CD8-positive, alpha-beta memory T cell (primary cell): ENCODE results near the gene ASAP2. TPM values are rescaled to one million over a fixed set of nuclear protein-coding genes. Genes with fewer than 3 reads are reported as not detected.

Experiments
- CTCF ChIA-PET: fragments of 350-600 bp; sonication (Branson Sonifier 250); formaldehyde crosslinking; loops from one replicate; lab custom pipeline; 2021; ENCODE audit warnings: antibody characterized with exemption; lab: Charles Lee
- POLR2A ChIA-PET: fragments of 350-600 bp; sonication (Branson Sonifier 250); formaldehyde crosslinking; loops from one replicate; lab custom pipeline; 2021; ENCODE audit warnings: antibody characterized with exemption; lab: Charles Lee
- DNase-seq, 5 donors: peaks; one replicate each; pipeline versions ENCODE4 v3.0.0 to v3.0.0-alpha.2; 2020 to 2022; ENCODE audit warnings: mixed read lengths in 1 of 5
- H3K27ac ChIP-seq: one replicate; pipeline ENCODE4 v1.7.0; 2013; ENCODE audit warnings: low read depth, mild to moderate bottlenecking, low read length, moderate library complexity
- H3K27me3 ChIP-seq: 2 replicates; pipeline ENCODE4 v1.7.0; 2013; ENCODE audit warnings: low read length, mild to moderate bottlenecking; ENCODE audit not compliant: insufficient read depth, poor library complexity, severe bottlenecking
- H3K36me3 ChIP-seq: 2 replicates; pipeline ENCODE4 v1.7.0; 2013; ENCODE audit warnings: mild to moderate bottlenecking, low read length, moderate library complexity; ENCODE audit not compliant: insufficient read depth
- H3K4me1 ChIP-seq: 2 replicates; pipeline ENCODE4 v1.7.0; 2013; ENCODE audit warnings: mild to moderate bottlenecking, low read length, moderate library complexity; ENCODE audit not compliant: insufficient read depth
- H3K4me3 ChIP-seq: 2 replicates; pipeline ENCODE4 v1.7.0; 2013; ENCODE audit warnings: mild to moderate bottlenecking, low read length
- H3K9me3 ChIP-seq: 2 replicates; pipeline ENCODE4 v1.7.0; 2013; ENCODE audit warnings: mild to moderate bottlenecking, low read length
- H3K27ac Mint-ChIP-seq, 8 donors: one replicate each; pipeline ENCODE4 v1.8.0; 2020 to 2021; ENCODE audit warnings: mixed read lengths in 8 of 8, mild to moderate bottlenecking in 6 of 8, inconsistent platforms in 3 of 8, moderate library complexity in 3 of 8
- H3K27me3 Mint-ChIP-seq, 2 donors: one replicate each; pipeline ENCODE4 v1.8.0; 2020 to 2021; ENCODE audit warnings: mixed read lengths in 2 of 2, mild to moderate bottlenecking in 1 of 2, moderate library complexity in 1 of 2
- H3K36me3 Mint-ChIP-seq, 3 donors: one replicate each; pipeline ENCODE4 v1.8.0; 2020 to 2021; ENCODE audit warnings: mixed read lengths in 3 of 3, inconsistent platforms in 1 of 3, mild to moderate bottlenecking in 1 of 3
- H3K4me1 Mint-ChIP-seq, 3 donors: one replicate each; pipeline ENCODE4 v1.8.0; 2020 to 2021; ENCODE audit warnings: mixed read lengths in 3 of 3, inconsistent platforms in 1 of 3, mild to moderate bottlenecking in 1 of 3
- H3K4me3 Mint-ChIP-seq, 7 donors: one replicate each; pipeline ENCODE4 v1.8.0; 2020 to 2021; ENCODE audit warnings: mixed read lengths in 7 of 7, mild to moderate bottlenecking in 6 of 7, moderate library complexity in 4 of 7, inconsistent platforms in 2 of 7
- H3K9me3 Mint-ChIP-seq, 5 donors: one replicate each; pipeline ENCODE4 v1.8.0; 2020 to 2022; ENCODE audit warnings: mixed read lengths in 5 of 5, mild to moderate bottlenecking in 3 of 5, moderate library complexity in 2 of 5, inconsistent platforms in 1 of 5
- polyA plus RNA-seq: library from polyadenylated mRNA; unstranded; fragments of 300-500 nt; fragmentation: Illumina TruSeq; gene quantifications from one replicate; pipeline ENCODE4 v1.2.3, GENCODE V29; 2021
- total RNA-seq, 2 experiments: library from RNA; stranded (reverse); gene quantifications; one replicate each; pipeline ENCODE4 v1.2.3, GENCODE V29; 2021

ASAP2 gene
- total RNA-seq (under 1 TPM; 0.15 to 0.38 TPM), polyA plus RNA-seq (not detected)

GRCh38 chr2:9205963-9206948, at the start of gene ASAP2:
ASAP2 (plus strand) TSS chr2:9206812; CDS start chr2:9207105, 293 bp downstream.
- Histone ChIP-seq H3K9me3 (no peaks in the 10 kb centered on the region), H3K36me3 (no peaks in the 10 kb centered on the region), H3K27me3 (peaks cover 9% of the 10 kb centered on the region), H3K4me3 (peak within 1 kb of the TSS; percentile 37), H3K4me1 (no peaks in the 10 kb centered on the region), H3K27ac (peak within 1 kb of the TSS; percentile 25)
- H3K4me1 Mint-ChIP-seq: peaks cover 3 to 8% (median 6%) of the 10 kb centered on the region in 3 donors
- POLR2A ChIA-PET: no interaction called here
- H3K9me3 Mint-ChIP-seq: no peaks in the 10 kb centered on the region
- peak within 1 kb of the TSS; percentile 45 to 74 (median 61) for H3K4me3 Mint-ChIP-seq
- peak in 1 of 5 donors; percentile 16 for DNase-seq
- H3K27me3 Mint-ChIP-seq: peaks cover 33 to 59% of the 10 kb centered on the region in 2 donors
- peaks cover 0 to 2% (median 0%) of the 10 kb centered on the region in 3 donors for H3K36me3 Mint-ChIP-seq
- peak within 1 kb of the TSS in 1 of 8 donors; percentile 15 for H3K27ac Mint-ChIP-seq
- CTCF ChIA-PET: interaction anchor here (1.4 kb wide), 1 partner anchor 12 kb away, joined by 4 read pairs; no protein-coding TSS in a partner anchor

GRCh38 chr2:9158786-9159779, 47.5 kb upstream of the ASAP2 start:
- no peaks in the 10 kb centered on the region for H3K36me3 ChIP-seq
- POLR2A ChIA-PET: no interaction called here
- H3K9me3 ChIP-seq: no peaks in the 10 kb centered on the region
- H3K27me3 Mint-ChIP-seq: peaks cover 13 to 17% of the 10 kb centered on the region in 2 donors
- no peak for DNase-seq
- no peaks in the 10 kb centered on the region for H3K4me1 Mint-ChIP-seq
- H3K4me1 ChIP-seq: no peaks in the 10 kb centered on the region
- no peak overlapping the region for H3K4me3 ChIP-seq
- no peak overlapping the region for H3K27ac ChIP-seq
- H3K9me3 Mint-ChIP-seq: no peaks in the 10 kb centered on the region
- no peaks in the 10 kb centered on the region for H3K27me3 ChIP-seq
- H3K36me3 Mint-ChIP-seq: no peaks in the 10 kb centered on the region
- H3K4me3 Mint-ChIP-seq: no peak overlapping the region
- no peak overlapping the region for H3K27ac Mint-ChIP-seq
- CTCF ChIA-PET: no interaction called here

DNA sequence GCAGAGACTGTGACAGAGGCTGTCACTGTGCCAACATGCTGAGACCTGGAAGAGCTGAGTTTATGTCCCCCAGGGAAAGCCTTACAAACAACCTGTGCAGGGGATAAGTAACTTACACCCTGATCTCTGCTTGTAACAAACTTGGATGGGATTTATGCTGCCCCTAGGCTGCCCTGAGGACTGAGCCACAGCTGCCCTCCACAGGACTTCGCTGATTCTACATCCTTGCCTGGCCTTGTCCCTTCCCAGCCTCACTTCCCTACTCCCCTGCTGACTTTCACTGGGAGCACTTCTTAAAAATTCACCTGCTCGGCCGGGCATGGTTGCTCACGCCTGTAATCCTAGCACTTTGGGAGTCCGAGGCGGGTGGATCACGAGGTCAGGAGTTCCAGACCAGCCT, 45.9 kb upstream of the ASAP2 start:
- no peak overlapping the region for H3K4me3 Mint-ChIP-seq
- no peaks in the 10 kb centered on the region for H3K36me3 Mint-ChIP-seq
- no peaks in the 10 kb centered on the region for H3K4me1 Mint-ChIP-seq
- H3K27ac ChIP-seq: no peak overlapping the region
- no peaks in the 10 kb centered on the region for H3K27me3 ChIP-seq
- peaks cover 7 to 12% of the 10 kb centered on the region in 2 donors for H3K27me3 Mint-ChIP-seq
- H3K27ac Mint-ChIP-seq: no peak overlapping the region
- H3K9me3 ChIP-seq: no peaks in the 10 kb centered on the region
- H3K4me1 ChIP-seq: no peaks in the 10 kb centered on the region
- no peak overlapping the region for H3K4me3 ChIP-seq
- H3K36me3 ChIP-seq: no peaks in the 10 kb centered on the region
- ChIA-PET POLR2A (no interaction called here), CTCF (no interaction called here)
- H3K9me3 Mint-ChIP-seq: no peaks in the 10 kb centered on the region
- DNase-seq: no peak

DNA sequence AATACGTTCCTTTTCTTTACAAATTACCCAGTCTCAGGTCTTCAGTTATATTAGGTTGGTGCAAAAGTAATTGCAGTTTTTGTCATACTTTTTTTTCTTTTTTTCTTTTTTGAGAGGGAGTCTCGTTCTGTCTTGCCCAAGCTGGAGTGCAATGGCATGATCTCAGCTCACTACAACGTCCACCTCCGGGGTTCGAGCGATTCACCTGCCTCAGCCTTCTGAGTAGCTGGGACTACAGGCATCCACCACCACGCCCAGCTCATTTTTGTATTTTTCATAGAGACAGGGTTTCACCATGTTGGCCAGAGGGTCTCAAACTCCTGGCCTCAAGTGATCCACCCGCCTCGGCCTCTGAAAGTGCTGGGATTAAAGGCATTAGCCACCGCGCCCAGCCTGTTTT, 43.8 kb upstream of the ASAP2 start:
- Histone ChIP-seq H3K9me3 (no peaks in the 10 kb centered on the region), H3K4me3 (no peak overlapping the region), H3K36me3 (no peaks in the 10 kb centered on the region), H3K4me1 (no peaks in the 10 kb centered on the region), H3K27me3 (no peaks in the 10 kb centered on the region), H3K27ac (no peak overlapping the region)
- ChIA-PET POLR2A (interaction anchor here (0.7 kb wide), 1 partner anchor 546 kb away, joined by 4 read pairs; no protein-coding TSS in a partner anchor), CTCF (interaction anchor here (0.9 kb wide), 1 partner anchor 20 kb away, joined by 3 read pairs; no protein-coding TSS in a partner anchor)
- H3K4me3 Mint-ChIP-seq: no peak overlapping the region
- H3K27me3 Mint-ChIP-seq: peaks cover 3 to 16% of the 10 kb centered on the region in 2 donors
- no peaks in the 10 kb centered on the region for H3K4me1 Mint-ChIP-seq
- DNase-seq: no peak
- H3K9me3 Mint-ChIP-seq: no peaks in the 10 kb centered on the region
- H3K36me3 Mint-ChIP-seq: no peaks in the 10 kb centered on the region
- H3K27ac Mint-ChIP-seq: no peak overlapping the region

GRCh38 chr2:9163306-9164111, 43.1 kb upstream of the ASAP2 start:
- no peak for DNase-seq
- no peak overlapping the region for H3K27ac Mint-ChIP-seq
- no peak overlapping the region for H3K27ac ChIP-seq
- H3K9me3 Mint-ChIP-seq: no peaks in the 10 kb centered on the region
- H3K4me3 Mint-ChIP-seq: no peak overlapping the region
- H3K9me3 ChIP-seq: no peaks in the 10 kb centered on the region
- ChIA-PET POLR2A (interaction anchor here (0.7 kb wide), 1 partner anchor 546 kb away, joined by 4 read pairs; no protein-coding TSS in a partner anchor), CTCF (interaction anchor here (0.7 to 0.9 kb wide), 3 partner anchors 8 to 20 kb away, joined by 3 to 4 read pairs (median 3); no protein-coding TSS in a partner anchor)
- H3K4me3 ChIP-seq: no peak overlapping the region
- H3K36me3 Mint-ChIP-seq: no peaks in the 10 kb centered on the region
- H3K4me1 Mint-ChIP-seq: no peaks in the 10 kb centered on the region
- no peaks in the 10 kb centered on the region for H3K36me3 ChIP-seq
- H3K27me3 ChIP-seq: no peaks in the 10 kb centered on the region
- peaks cover 1 to 18% of the 10 kb centered on the region in 2 donors for H3K27me3 Mint-ChIP-seq
- H3K4me1 ChIP-seq: no peaks in the 10 kb centered on the region

- Mint-ChIP-seq H3K27ac (no peak overlapping the region), H3K36me3 (no peaks in the 10 kb centered on the region), H3K27me3 (peaks cover 2 to 24% of the 10 kb centered on the region in 2 donors), H3K4me1 (no peaks in the 10 kb centered on the region), H3K9me3 (no peaks in the 10 kb centered on the region), H3K4me3 (no peak overlapping the region)
- ChIA-PET POLR2A (no interaction called here), CTCF (interaction anchor here (0.7 to 0.9 kb wide), 2 partner anchors 9 to 18 kb away, joined by 3 to 4 read pairs; no protein-coding TSS in a partner anchor)
- no peak for DNase-seq
- no peaks in the 10 kb centered on the region for H3K27me3 ChIP-seq
- H3K4me1 ChIP-seq: no peaks in the 10 kb centered on the region
- no peak overlapping the region for H3K4me3 ChIP-seq
- H3K9me3 ChIP-seq: no peaks in the 10 kb centered on the region
- no peak overlapping the region for H3K27ac ChIP-seq
- no peaks in the 10 kb centered on the region for H3K36me3 ChIP-seq
Observed at GRCh38 chr2:9164112-9164608, 42.5 kb upstream of the ASAP2 start.

GRCh38 chr2:9165625-9166024, 41.0 kb upstream of the ASAP2 start:
- DNase-seq: no peak
- H3K4me3 Mint-ChIP-seq: no peak overlapping the region
- peaks cover 5 to 32% of the 10 kb centered on the region in 2 donors for H3K27me3 Mint-ChIP-seq
- no peaks in the 10 kb centered on the region for H3K4me1 Mint-ChIP-seq
- H3K9me3 Mint-ChIP-seq: no peaks in the 10 kb centered on the region
- no peaks in the 10 kb centered on the region for H3K36me3 ChIP-seq
- H3K36me3 Mint-ChIP-seq: no peaks in the 10 kb centered on the region
- POLR2A ChIA-PET: no interaction called here
- CTCF ChIA-PET: no interaction called here
- no peak overlapping the region for H3K4me3 ChIP-seq
- H3K27ac Mint-ChIP-seq: no peak overlapping the region
- no peaks in the 10 kb centered on the region for H3K27me3 ChIP-seq
- no peaks in the 10 kb centered on the region for H3K9me3 ChIP-seq
- H3K27ac ChIP-seq: no peak overlapping the region
- no peaks in the 10 kb centered on the region for H3K4me1 ChIP-seq
